ENCODE data around the gene CAPN15. TPM values are rescaled to one million over a fixed set of nuclear protein-coding genes. Genes with fewer than 3 reads are reported as not detected.

CAPN15 gene
- polyA plus RNA-seq, 4 donors = 23.1 to 35.7 (median 26.3) TPM

DNA sequence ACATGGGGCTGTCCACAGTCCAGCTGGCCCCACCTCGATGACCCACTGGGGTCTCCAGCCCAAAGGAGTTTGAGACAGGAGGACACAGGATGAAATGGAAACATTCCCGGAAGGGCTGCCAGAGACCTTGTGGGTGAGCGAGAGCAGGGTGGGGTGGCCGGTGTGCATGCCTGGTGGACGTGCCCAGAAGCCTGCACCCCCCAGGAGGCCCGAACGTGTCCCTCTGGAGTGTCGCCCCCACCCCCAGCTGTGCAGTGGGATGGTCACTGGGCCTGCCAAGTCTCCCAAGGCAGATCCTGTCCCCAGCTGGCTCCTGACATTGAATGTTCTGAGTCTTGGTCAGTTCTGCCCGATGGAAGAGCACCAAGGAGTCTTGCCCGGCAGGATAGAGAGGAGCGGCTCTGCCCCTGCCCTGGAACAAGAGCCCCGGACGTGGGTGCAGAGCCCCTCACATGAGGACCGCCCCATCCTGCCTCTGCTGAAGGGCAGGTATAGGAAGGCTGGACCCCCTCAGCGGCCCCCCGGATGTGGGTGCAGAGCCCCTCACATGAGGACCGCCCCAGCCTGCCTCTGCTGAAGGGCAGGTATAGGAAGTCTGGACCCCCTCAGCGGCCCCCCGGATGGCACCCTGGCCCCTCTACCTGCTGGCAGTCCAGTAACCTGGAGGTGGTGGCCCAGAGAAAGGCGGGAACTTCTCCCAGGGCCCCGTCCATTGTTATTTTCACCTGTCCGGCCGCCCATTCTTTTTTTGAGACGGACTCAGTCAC is 3.1 kb upstream of the CAPN15 start:
- DNase-seq (ENCODE audit: low read depth in 4 of 4, low spot score in 3 of 4) = no peak

DNA sequence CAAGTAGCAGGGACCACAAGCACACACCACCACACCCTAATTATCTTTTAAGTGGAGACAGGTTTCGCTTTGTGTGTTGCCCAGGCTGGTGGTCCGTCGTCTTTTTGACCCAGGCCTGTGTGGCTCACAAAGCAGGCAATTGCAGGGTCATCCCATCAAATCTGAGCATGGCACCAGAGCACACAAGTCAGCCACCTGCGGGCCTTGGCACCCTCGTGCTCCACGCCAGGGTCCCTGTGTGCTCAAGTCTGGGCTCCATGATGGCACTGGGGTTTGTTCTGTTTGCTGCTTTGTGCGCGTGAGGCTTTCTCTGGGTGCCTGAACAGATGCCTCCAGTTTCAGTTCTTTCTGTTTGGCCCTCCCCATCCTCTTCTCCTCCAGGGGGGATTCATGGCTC is 2.4 kb upstream of the CAPN15 start:
- no peak for DNase-seq (ENCODE audit: low read depth in 4 of 4, low spot score in 3 of 4)

DNA sequence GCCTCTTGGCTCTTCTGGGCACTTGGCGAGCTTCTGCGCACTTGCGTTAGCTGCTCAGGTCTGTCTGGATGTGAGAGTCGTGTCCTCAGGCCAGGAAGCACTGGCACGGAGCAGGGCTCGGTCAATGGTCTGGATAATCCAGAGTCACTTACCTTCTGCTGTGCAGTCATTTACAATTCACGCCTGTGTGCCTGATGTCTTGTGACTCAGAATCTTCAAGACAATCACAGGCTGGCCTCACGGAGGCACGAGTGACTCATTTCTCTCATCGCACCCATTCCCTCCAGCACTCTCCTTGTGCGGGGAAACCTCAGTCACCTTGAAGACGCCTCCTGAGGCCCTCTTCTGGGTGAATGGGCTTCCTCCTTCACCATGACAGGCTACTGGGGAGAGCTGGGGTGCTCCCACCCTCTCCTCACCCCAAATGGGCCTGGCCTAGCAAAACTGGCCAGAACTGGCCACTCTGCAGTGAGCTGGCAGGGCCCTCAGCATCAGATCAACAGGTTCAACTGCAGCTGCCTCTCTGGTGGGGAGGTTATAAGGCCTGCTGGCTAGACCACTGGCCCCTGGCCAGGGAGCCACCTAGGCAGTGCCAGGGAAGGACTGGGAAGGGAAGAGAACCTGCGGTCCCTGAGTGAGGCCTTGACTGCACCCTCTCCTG is 1.9 kb upstream of the CAPN15 start:
- DNase-seq (ENCODE audit: low read depth in 4 of 4, low spot score in 3 of 4) = no peak

DNA sequence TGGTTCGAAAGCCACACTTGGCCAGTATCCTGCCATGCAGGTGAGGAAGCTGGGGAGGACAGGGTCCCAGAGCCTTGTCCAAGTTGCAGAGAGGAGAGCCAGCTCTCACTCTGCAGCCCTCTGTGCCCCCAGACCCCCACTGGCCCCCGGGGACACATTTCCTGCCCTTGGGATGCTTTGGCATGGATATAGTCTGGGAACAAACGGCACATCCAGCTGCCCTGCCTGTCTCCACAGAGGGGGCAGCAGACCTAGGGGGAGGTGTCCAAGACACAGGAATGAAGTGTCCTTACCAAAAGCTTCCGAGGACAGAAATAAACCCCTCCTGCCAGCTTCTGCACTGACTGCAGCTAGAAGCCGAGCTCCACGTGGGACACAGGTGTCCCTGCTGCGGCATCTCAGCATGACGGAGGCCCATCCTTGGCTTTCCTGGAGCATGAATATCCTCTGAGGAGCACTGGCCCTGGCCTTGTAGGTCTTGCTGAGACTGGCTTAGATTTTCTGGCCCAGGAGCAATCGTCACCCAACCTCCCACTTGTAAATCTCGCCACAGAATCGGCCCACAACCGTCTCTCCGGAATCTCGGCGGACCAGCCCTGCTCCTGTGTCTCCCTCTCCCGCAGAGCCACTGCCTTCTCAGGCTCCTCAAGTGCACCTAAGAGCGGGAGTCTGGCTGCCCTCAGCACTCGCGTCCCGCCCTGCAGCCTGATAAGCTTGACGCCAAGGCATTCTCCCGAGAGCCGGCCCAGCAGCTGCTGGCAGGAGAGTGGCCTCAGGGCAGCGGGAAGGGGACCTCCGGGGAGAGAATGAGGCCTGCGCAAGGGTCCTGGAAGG is 1.1 kb upstream of the CAPN15 start:
- peak in 1 of 4 donors; percentile 44 for DNase-seq (ENCODE audit: low read depth in 4 of 4, low spot score in 3 of 4)

DNA sequence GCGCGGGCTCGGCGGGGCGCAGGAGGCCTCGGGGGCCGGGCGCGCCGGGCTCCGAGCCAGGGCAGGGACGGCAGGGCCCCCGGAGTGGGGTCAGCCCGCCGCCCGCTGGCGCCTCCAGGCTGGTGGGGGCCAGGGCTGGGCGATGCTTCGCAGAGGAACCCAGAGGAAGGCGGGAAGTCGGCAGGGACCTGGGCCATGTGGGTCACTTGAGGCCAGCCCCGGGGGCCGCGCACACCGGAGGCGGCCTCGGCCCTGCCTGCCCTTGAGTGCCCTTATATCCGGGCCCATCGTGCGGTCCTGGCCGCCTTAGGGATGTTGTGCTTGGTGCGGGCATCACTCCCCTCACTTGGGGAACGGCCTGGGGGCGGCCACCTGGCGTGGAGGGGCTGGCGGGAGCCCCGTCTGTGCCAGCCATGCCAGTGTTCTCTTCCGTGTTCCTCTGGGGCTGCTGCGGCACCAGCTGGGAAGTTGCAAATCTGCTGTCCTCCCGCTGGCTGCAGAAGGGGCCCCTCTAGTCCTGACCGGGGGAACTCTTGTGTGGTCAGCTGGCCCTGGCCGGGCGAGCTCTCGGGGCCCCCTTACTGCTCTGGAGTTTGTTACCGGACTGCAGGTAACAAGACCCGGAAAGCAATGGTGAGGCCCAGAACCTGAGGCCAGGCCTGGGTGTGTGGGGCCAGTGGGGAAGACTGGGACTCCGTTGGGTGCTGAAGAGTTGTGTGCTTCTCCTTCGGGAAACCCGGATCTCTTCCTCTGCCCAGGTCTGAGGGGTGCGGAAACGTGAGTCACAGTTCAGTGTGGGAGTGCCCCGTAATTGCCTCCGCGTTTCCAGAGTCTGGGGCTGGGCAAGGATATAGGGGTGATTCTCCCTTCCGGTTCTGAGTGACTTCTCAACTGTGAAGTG is 849 bp downstream of the CAPN15 start:
- DNase-seq (ENCODE audit: low read depth in 4 of 4, low spot score in 3 of 4) = no peak

DNA sequence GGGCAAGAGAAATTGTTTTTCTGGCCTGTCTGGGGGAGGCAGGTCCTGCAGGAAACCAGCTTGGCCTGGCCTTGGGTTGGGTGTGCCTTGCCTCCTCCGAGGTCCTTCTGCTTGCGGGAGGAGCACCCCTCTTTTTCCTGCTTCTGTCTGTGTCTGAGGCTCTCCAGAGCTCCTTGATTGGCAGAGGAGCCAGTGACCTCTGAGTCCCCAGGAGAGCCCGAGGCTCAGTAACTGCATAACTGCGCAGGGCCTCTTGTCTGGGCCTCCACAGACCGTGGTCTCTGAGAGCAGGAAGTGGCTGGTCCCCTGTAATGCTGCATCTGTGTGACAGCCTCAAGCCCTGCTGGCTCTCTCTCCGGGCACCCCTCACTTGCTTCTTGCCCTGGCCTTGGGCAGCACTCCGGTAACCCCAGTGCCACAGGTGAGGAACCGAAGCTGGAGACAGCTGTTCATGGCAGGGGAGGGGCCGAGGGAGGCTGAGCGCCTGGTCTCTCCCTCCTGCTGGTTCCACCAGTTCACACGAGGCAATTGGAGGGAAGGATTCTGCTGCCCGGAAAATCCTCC is 1.6 kb downstream of the CAPN15 start:
- DNase-seq (ENCODE audit: low read depth in 4 of 4, low spot score in 3 of 4) = no peak

DNA sequence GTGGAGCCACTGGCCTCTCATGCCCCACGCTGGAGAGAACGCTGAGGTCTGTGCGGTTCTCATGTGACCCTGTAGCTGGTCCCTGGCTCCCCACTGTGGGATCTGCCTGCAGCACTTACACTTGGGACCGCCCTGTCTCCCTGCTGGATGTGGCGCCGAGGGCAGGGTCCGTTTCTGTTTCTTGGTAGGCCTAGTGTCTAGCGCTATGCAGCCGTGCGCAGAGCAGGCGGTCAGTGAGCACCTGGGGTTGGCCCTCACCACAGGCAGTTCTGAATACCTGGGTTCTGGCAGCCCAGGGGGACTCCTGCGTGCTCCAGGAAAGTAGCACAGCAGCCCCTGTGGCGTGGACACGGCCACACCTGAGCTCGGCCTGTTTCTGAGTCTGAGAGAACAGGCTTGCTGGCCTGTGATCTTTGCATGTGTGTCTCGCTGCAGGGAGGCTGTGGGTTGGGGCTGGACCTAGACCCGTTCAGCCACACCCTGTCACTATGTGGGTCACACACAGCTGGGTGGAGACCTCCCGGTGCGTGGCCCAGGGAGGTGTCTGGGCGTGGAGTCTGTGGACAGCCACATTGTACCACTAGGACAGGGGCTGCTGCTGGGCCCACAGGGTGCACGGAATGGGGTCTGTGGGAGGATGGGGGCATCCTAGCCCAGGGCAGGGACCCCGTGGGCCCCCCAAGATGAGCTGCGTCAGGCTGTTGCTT is 2.8 kb downstream of the CAPN15 start:
- no peak for DNase-seq (ENCODE audit: low read depth in 4 of 4, low spot score in 3 of 4)

DNA sequence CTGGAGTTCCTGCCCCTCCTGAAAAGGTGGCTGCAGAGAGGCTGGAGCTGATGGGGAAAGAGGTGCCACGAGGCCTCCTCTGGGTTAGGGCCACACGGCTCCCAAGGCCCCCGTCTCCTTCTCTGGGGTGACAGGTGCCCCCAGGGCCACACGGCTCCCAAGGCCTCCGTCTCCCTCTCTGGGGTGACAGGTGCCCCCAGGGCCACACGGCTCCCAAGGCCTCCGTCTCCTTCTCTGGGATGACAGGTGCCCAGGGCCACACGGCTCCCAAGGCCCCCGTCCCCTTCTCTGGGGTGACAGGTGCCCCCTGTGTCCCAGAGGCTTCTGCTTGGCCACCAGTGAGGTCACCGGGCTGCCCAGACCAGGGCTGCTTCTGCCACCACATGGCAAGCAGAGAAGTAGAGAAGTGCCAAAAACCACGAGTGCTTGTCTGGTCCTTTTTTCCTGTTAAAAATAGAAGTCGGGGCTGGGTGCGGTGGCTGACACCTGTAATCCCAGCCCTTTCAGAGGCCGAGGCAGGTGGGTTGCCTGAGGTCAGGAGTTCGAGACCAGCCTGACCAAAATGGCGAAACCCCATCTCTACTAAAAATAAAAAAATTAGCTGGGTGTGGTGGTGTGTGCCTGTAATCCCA is 4.1 kb downstream of the CAPN15 start:
- no peak for DNase-seq (ENCODE audit: low read depth in 4 of 4, low spot score in 3 of 4)

DNA sequence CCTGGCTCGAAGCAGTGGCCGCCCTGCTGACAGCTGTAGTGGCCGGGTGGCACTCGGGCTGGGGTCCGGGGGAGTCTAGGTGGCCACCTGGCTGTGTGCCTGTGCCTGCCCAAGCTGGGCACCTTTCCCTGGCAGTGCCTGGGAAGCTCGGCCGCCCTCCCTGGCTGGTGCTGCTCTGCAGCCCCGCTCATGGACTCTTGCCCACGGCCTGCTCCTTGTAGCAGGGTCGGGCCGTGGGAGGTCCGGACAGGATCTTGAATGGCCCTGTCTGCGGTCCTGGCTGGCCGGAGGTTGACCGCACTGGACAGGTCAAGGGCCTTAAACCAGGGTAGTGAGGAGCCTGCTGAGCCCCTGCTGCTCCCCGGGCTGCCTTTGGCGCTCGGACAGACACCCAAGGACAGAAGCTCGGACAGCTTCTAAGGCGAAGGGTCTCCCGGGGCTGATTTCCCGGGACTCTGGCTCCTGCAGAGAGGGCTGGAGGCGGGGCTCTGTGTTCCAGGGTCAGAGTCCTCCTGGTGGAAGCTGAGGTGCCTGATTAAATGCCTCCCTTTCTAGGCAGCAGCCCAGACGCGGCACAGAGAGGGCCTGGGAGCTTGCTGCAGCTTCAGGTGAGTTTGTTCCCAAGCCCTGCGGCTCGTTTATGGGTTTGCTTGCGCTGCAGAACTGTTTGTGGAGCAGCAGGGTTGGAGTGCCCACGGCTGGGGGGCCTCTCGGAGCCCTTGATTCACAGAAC is 6.0 kb downstream of the CAPN15 start:
- DNase-seq (ENCODE audit: low read depth in 4 of 4, low spot score in 3 of 4) = no peak

DNA sequence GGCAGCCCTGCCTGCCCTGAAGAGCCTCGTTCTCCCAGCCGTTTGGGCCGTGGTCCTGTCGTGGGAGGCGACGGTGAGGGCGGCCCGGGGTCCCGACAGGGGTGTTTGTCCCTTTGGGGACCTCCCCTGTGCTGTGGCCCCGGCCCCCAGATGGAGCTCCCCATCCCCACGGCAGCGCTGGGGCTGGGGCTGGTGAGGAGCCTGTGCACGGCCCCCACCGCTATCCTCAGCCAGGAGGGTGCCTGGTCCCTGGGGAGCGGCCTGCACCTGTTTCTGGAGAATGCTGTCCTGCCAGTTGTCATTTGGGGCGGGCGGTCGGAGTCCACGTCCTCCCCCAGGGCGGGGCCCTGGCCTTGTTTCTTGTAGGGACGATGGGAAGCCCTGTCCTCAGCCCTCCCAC is 6.6 kb downstream of the CAPN15 start:
- DNase-seq (ENCODE audit: low read depth in 4 of 4, low spot score in 3 of 4) = no peak

DNA sequence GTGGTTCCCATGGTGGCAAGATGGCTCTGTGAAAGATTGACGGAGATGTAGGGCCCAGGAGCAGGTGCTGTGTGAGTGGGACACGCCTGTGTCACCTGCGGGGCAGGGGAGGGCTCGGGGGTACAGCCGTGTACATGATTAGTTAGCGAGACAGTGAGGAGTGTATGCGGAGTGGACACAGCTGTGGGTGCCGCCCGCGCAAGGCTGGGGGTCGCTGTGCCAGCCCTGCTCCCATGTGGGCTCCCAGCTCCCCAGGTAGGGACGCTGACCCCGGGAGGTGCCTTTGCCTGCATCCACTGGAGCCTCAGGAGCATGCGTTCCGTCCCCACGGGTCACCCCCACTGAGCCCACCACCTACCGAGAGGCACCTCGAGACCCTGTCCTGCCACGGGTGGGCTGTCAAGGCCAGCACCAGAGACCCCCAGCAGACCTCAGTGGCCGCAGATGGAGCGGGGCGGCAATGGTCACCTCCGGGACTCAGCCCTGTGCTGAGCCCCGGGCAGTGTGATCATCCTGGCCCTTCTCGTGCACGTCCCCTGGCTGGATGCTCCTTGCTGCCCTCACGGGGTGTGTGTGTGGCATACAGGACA is 7.4 kb downstream of the CAPN15 start:
- DNase-seq (ENCODE audit: low read depth in 4 of 4, low spot score in 3 of 4) = no peak

DNA sequence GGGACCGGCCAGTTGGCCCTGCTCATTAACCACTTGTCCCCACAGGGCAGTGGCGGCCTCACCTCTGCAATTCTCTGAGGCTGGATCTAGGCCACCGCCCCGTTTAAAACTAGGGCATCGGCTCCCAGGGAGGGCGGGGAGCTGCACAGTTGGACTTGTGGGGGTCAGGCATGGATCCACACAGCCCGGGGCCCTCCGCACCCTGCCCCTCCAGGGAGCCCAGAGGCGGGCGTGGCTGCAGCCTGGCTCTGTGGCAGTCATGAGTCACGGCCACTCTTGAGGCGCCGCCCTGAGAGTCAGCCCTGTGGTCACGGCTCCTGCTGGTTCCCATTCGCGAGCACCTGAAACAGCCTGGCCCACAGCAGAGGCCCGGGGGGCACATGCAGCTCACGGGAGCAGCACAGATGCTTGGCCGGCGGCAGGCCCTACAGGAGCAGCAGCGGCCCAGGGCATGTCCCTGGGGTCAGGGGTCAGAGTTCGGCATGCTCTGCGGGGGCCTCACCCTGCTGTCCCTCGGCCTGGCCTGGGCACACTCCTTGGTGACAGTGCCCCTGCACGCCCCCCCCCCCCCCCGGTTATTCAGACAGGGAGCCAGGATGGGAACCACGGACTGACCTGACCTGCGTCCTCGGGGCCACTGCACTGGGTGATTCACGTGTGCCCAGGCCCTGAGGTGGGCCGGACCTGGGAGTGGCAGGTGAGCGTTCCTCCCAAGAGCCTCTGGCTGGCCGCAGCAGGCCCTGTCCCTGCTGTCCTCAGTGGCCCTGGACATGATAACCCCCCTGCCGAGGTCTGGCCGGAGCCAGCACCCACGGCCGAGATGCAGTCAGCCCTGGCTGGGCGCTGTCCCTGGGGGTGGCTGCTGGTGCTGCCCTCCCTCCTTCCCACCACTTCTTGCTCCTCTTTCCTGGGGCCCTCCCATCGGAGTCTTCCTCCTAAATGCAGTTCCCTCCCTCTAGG is 8.2 kb downstream of the CAPN15 start:
- no peak for DNase-seq (ENCODE audit: low read depth in 4 of 4, low spot score in 3 of 4)

DNA sequence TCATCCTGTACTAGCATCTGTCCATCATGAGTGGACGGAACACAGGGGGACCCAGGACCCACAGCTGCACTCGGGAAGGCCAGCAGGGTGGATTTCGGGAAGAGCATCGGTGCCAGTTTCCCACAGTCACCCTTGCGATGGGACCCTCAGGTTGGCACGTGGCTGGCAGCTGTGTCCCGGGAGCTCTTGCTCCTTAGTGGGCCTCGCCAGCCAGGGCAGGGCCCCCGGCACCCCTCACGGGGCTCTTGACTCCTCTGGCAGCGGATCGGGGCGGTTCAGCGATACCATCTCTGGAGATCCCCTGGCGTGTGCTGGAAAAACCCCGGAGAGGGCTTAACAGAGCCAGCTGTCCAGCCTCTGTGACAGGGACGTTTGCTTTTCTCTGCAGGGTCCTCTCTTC is 9.2 kb downstream of the CAPN15 start:
- no peak for DNase-seq (ENCODE audit: low read depth in 4 of 4, low spot score in 3 of 4)

DNA sequence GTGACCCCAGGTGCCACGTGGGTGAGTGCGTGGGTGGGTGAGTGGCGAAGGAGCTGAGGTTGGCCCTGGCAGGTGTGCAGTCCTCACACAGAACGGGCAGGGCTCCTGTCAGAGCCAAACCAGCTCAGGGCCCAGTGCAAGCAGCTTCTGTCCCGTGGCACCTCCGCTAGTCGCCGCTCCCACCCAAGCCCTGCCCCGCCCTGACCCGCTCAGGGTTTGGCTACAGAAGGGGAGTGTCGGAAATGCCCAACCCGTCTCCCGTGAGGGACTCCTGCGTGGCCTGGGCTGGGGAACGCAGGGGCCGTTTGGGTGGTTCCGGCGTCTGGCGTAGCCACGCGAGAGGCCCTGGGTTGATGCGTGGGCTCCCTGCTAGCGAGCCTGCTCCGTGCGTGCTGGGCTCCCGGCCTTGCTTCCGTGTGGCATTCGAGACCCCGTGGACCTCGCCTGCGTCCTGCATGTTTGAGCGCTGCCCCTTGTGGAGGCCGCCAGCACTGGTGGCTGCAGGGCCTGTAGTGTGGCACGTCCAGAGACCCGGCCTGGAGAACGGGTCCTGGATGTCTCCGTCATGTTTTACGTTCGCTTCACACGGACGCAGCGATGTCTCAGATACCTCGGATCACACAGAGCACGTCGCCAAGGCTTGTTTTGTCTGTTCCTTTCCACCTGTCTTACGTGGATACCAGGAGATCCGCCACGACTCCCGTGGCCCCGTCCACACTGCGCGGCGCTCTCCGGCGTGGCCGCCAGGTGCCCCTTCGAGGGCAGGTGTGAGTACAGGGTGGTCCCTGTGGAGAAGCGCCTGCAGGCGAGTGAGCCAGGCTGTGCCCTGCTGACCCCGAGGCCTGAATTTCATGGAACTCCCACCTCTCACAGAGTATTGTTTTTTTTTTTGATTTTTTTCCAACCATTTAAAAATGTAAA is 10.2 kb downstream of the CAPN15 start:
- no peak for DNase-seq (ENCODE audit: low read depth in 4 of 4, low spot score in 3 of 4)

DNA sequence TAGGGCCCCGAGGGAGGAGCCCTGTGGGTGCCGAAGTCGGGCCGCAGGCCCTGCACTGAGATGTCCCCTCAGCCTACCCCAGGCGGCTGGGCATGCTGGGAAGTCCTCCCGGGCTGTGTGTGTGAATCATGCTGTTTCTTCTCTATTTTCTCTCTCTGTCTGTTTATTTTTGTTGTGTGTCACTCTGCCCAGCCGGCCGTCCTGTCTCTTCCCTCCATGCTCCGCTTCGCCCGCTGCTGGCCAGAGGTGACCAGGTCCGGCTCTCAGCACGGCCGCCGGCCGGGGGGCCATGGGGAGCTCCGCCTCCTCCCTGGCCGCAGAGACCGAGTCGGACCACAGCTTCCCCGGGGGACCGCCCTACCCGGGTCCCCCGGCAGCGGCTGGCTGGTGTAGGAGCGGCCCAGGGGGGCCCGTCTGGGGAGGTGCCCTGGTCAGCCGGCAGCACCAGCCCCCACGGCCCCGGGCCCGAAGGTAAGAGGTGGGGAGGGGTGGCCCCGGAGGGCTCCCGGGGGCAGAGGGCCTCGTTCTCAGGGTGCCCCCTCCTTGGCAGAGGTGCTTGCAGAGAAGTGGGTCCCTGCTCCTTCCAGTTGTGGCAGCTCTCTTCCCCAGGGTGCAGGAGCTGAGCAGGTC is 12.5 kb downstream of the CAPN15 start:
- no peak for DNase-seq (ENCODE audit: low read depth in 4 of 4, low spot score in 3 of 4)
